NCI-H146 (cell line): ENCODE results near the gene HOXA10.

ENCODE experiments used
- DNase-seq: peaks from one replicate; lab custom pipeline; 2025; lab: John Stamatoyannopoulos, UW

HOXA10 gene

GRCh38 chr7:27203365-27203953, 29.3 kb upstream of the HOXA10 start:
- DNase-seq: no peak

- DNase-seq: no peak
These were observed 28.7 kb upstream of the HOXA10 start for GRCh38 chr7:27202862-27203134.

DNA sequence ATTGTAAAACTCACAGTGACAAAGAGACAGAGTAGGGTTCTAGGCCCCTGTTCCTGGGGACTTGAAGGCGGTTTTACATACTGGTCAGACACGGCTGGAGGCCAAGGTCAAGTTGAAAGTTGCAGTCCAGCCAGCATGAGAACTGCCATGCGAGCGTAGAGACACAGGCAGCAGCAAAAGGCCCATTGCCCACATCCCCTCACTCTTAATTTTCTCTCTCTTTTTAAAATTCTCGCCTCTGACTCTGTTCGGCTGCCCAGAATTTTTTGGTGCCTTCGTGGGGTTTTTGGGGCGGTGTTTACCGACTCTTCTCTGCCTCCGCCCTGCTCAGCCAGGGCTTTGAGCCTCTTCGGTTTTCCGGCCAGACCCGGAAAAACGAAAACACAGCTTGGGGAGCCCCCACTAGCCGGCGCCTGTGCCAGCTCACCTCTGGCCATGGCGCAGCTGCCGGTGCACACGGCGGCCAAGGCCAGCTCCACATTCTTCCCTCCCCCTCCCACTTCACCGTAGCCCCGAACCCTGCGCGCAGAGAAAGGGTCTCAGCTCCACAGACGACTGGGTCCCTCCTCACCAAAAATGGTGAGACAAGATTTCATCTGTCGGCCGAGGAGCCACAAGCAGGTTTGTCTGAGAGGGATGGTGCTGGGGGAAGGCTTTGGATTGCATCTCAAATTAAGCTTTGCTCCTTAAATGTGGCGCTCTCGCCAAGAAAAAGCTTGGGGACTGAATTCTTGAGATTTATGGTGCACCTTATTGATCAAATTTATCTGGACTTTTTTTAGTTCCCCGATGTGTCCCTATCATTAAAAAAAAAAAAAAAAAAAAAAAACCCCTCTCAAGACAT, 28.1 kb upstream of the HOXA10 start:
- no peak for DNase-seq

- DNase-seq: no peak
These were observed 27.5 kb upstream of the HOXA10 start for GRCh38 chr7:27201580-27202017.

DNA sequence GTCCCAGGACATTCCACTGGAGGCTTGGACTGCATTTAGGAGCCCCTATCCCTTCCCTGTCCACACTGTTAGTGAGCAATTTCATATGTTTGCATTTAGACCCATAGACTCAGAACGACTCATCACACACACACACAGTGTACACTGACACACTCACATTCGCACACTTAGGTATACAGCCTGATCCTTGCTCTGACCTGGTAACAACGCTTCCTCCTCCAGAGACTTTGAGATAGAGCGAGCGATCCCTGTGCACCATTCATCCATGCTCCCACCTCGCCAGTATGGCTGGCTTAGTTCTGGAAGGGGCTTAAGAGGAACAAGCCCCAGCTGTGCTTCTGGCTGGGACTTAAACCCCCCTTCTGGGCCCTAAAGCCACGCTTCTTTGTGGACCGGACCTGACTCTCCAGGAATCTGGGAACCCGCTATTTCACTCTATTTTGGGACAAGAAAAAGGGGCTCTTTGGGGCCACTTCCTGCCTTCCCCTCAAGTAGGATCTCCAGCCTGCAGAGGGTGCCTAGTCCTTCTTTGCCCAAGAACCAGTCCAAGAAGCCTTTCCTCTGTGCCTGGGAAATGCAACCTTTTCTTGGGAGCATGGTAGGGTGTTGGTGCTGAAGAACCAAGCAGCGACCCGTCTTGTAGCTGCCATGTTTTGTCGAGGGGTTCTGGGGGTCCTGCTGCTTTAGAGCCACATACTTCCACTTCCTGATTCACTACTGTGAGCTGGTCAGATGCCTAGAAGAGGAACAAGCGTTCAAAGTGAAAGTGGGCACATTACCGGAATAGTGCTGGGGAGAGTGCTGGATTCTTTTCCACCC, 26.9 kb upstream of the HOXA10 start:
- no peak for DNase-seq

DNA sequence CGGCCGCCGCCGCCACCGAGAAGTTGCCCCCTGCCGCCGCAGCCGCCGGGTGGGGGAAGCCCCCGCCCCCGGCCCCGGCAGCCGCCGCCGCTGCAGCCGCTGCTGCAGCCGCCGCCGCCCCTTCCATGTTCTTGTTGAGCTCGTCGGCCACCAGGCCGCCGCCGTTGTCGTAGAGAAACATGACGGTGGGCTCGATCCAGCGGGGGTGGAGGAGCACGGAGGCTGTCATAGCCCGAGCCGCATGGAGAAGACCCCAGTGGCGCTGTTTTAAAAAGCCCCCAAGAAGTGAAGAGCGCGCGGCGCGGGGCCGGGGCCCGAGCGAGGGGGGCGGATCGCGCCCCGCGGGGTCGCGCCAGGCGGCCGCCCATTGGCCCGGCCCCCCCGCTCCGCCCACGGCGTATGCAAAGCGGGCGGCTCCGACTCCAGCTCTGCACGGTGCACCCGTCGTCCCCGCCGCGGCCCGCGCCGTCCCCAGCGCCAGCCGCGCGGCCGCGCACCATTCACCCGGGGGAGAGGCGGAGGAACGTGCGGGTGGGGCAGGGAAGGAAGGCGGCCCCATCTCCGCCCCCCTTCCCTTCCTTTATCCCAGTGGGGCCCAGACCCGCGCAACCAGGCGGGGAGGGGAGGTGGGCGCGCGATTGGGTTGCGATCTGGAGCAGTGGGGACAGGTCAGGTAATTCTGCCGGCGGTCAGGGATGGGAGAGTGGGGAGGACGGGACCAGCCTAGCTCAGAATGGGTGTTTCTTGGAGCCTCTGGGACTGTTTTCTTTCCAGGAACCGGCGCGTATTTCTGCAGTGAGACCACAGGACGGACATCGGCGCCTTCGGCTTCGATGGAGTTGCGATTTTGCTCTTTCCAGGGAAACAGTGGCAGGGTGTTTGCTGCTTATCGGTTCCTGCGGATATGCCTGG, 26.0 kb upstream of the HOXA10 start, which contains the start of gene HOXA13:
Gene HOXA13 (minus strand): TSS at position 243 of the 912 bp plus-strand sequence. CDS start 14 bp downstream, at position 229.
- peak; percentile 70 for DNase-seq

GRCh38 chr7:27198871-27199801, 25.0 kb upstream of the HOXA10 start:
- no peak for DNase-seq

GRCh38 chr7:27198138-27198841, 24.2 kb upstream of the HOXA10 start:
- no peak for DNase-seq

GRCh38 chr7:27197137-27198042, 23.3 kb upstream of the HOXA10 start:
- no peak for DNase-seq

DNA sequence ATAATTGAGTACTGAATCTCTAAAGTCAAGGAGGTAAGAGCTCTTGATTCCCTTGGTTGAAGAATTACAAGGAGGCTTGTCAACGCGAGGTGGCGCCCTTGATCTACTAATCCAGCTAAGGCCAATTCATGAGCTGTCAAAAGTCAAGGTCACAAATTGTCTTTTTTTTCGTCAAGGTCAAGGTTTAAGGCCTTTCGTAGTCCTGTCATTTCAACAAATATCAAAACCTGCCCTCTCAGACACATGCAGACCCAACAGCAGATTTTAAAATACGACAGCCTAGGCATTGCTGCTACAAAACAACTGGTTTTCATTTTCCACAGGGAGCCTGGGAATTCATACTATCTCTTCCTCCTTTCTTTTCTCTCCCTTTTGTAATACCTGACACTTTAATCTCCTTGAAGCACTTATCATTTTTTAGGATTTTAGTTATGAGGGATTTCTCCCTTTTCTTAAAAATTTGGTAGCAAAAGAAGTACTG, 22.2 kb upstream of the HOXA10 start:
- DNase-seq: peak; percentile 64

- DNase-seq: no peak
These were observed 20.7 kb upstream of the HOXA10 start for GRCh38 chr7:27194686-27195379.

DNA sequence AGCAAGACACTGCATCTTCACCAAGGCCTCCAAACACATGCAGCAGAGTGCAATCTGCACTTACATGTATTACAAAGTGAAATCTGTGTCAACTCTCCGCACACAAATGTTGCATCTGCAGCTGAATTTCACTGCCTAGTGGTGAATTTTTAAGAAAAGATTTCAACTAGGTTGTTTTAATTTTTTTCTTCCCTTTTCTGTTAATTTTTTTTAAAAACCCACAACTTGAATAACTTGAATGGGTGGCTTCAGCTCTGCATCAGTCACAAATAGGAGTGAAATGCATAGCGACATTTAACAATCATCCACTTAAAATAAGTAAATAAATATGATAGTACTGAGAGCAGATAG, 19.9 kb upstream of the HOXA10 start:
- DNase-seq: no peak

GRCh38 chr7:27193335-27194001, 19.3 kb upstream of the HOXA10 start:
- no peak for DNase-seq

GRCh38 chr7:27192546-27193334, 18.6 kb upstream of the HOXA10 start:
- peak; percentile 20 for DNase-seq

GRCh38 chr7:27191833-27192545, 17.9 kb upstream of the HOXA10 start:
- DNase-seq: no peak

DNA sequence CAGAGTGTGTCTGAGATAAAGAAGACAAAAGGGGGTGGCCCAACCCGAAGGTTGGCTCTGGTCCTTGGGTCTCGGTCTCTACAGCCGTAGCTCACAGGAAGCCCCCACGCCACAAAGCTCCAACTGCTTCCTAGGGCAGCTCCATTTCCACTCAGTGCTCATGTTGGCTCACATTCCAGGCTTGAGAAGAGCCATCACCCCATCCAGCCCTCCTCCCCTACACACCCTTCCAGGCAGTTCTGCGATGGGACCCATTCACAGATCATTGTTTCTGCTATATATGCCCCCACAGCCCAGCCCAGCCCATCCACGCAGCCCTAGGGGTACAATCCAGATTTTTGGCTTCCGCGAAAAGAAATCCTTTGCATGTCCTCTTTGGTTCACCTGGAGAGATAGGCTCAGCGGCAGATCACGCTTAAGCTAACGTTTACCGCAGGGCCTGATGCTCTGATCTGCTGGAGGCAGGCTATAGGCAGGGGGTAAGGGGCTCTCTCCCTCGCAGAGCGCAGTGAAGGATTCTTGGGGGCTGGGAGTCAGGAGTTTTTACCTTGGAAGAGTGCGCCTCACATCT, 17.1 kb upstream of the HOXA10 start:
- no peak for DNase-seq
